HG03066 (cell line): Measurements from ENCODE around the gene ZNF580.

Experiments used
- ATAC-seq: cut with Tn5 transposase; IDR thresholded peaks from one replicate; pipeline ENCODE4 v1.9.1; 2021; ENCODE audit warnings: low read depth; ENCODE audit not compliant: unreplicated experiment

The ZNF580 gene

DNA sequence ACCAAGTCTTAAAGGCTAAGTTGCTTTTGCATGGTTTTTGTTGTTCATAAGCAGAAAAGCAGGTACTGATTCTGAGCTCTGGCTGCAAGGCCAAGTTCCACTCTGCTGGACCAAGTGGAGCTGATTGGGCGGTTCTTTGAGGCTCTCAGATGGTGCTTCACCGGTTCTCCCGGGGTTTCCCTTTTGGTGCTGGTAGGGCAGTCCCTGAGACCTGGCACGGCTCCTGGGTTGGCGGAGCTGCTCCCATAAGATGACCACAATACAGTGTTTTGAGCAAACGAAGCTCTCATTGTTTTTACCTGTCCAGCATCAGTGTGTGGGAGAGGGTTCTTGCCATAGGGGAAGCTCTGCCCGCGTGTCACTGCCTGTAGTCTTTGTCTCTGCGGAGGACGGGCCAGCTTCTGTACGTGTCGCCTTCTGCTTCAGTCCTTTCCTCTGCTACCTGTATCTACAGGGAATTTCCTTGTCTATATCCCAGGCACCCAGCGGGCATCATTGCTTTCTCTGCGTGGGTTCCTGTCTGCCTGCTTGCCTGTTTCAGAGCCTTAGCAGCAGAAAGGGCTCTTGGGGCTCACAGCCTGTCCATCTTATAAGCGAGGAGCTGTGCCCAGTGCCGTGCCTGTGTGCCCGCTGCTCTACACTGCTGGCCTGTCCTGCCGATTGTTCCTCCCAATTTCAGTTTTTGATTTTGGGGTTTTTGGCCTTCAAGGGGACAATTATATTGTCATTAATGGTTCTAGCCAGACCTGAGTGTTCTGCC is 16.4 kb downstream of the ZNF580 start:
- no peak for ATAC-seq

GRCh38 chr19:55658846-55659459 is 18.2 kb downstream of the ZNF580 start:
- ATAC-seq: no peak

DNA sequence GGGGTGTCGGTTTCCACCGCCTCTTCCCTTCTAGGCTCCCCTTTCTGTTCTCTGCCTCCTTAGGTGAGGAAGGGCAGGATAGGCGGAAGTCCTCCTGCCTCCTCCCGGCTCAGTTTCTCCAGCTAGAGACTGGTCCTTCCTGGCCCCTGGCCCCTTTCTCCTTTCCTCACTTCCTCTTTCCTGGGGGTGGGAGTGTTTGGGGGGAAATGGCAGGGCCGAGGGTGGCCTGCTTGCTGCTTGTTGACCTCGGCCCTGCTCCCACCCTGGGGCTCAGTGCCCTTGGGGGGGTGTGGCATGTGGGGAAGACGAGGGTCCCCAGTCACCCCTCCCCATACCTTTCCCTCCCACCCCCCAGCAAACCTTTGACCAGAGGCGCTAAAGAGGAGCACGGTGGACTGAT is 19.0 kb downstream of the ZNF580 start:
- no peak for ATAC-seq

DNA sequence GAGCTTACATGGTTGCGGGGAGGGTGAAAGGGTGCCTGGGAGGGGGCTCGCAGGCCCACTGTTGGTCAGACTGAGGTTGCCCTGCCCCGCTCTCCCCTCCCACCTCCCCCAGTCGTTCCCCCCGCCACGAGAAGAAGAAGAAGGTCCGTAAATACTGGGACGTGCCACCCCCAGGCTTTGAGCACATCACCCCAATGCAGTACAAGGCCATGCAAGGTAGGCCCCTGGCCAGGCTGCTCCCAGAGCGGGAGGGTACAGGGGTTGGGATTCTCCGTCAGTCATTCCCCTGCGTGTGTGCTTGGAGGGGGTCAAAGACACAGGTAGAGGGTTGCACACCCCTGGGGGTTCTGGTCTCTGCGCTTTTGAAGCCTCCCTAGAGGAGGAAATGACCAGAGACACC is 19.6 kb downstream of the ZNF580 start:
- ATAC-seq: no peak

DNA sequence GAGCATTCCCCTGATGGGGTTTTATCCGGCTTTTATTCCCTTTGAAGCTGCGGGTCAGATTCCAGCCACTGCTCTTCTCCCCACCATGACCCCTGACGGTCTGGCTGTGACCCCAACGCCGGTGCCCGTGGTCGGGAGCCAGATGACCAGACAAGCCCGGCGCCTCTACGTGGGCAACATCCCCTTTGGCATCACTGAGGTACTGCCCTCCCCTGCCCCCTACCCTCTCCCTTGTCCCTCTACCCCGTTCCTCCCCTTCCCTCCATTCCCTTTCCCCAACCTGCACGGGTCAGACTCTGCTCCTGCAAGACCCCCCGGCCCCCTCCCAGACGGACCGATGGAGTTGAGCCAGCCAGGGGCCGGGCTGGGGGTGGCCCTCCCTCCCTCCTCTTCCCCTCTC is 20.2 kb downstream of the ZNF580 start:
- no peak for ATAC-seq

GRCh38 chr19:55661826-55662225 is 21.0 kb downstream of the ZNF580 start:
- ATAC-seq: no peak

DNA sequence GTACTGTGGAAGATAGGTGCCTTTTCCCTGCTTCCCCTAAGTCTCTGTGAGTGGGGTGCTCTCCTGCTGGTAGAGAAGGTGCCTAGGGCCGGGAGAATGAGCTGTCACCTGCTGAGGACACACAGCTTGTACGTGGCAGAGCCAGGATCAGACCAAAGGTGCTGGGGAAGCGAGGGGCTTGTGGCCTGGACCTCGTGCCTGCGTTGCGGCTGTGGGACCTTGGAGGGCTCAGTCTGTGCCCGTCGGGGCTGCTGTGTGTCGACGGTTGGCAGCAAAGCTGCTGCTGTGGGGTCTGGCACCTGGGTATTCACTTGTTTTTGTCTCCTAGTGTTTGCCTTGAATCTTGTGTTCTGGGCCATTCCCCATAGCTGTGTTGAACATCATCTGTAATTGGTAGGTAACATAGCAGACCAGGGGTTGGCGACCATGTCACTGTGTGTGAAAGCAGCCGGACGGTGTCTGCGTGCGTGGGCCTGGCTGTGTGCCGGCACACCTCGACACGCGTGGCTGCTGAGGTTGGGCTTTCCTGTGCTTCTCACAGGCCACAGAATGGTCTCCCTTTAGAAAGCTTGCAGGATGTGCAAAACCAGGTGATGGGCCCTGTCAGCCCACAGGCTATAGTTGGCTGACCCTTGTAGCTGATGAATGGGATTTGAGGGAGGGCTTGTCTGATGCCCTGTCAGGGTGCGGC is 23.2 kb downstream of the ZNF580 start:
- ATAC-seq: no peak

GRCh38 chr19:55666343-55667005 is 25.7 kb downstream of the ZNF580 start:
- no peak for ATAC-seq

GRCh38 chr19:55667006-55667381 is 26.2 kb downstream of the ZNF580 start:
- no peak for ATAC-seq

GRCh38 chr19:55667511-55667910 is 26.7 kb downstream of the ZNF580 start:
- ATAC-seq: no peak

DNA sequence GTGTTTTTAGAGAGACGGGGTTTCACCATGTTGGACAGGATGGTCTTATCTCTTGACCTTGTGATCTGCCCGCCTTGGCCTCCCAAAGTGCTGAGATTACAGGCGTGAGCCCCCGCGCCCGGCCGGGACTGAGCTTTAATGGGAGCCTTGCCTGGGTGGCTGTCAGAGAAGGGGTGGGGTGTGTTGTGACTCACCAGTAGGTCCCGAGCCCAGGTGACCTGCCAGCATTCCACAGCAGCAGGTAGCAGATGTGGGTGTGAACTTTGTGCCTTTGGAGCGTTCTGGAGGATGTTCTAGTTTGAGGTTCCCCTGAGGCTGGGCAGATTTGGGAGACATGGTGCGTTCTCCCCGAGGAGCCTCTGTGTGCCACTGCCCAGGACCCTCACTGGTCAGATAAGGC is 27.2 kb downstream of the ZNF580 start:
- no peak for ATAC-seq

DNA sequence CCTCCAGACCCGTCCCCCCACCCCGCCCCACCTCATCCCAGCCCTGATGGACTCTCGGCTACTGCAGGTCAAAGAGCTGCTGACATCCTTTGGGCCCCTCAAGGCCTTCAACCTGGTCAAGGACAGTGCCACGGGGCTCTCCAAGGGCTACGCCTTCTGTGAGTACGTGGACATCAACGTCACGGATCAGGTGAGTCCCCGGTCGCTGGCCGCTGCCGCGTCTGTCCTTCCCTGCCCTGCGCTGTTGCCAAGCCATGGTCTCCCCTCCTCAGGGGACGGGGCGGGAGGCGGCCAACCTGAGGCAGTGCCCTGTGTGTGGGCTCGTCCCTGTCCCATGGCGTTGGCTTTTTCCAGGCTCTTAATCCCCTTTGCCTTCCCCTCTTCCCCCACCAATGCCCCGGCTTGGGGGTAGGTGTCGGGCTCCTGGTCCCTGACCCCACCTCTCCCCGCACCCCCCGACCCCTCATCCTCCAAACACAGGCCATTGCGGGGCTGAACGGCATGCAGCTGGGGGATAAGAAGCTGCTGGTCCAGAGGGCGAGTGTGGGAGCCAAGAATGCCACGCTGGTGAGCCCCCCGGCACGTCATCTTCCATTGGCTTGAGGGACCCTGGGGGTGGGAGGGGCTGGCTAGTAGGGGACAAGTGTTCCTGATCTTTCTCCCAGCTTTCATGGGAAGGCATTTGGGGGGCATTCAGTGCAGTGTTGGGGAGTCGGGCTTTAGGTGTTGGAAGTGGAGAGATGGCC is 28.0 kb downstream of the ZNF580 start:
- no peak for ATAC-seq

GRCh38 chr19:55669418-55670279 is 28.8 kb downstream of the ZNF580 start:
- ATAC-seq: no peak

- no peak for ATAC-seq
These were observed 29.7 kb downstream of the ZNF580 start for GRCh38 chr19:55670280-55671053.

- ATAC-seq: no peak
These were observed 30.2 kb downstream of the ZNF580 start for GRCh38 chr19:55671054-55671378.

- no peak for ATAC-seq
These were observed 31.6 kb downstream of the ZNF580 start for GRCh38 chr19:55672418-55672817.

DNA sequence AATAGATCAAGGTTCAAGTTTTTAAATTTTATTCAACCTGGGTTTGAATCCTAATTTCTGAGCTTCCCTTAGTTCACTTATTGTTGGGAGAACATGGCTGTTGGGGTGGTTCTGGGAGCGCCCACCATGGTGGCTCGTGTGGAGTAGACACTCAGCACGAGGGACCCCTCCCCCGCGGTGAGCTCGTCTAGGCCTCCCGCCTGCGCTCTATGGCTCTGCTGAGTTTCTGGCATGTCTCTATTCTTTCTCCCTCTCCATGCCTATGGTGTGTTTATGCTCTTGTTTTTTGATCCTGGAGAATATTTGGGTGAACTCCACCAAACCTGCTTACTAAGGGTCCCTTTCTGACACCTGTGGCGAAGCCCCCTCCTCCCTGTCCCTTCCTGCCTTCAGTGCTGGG is 32.7 kb downstream of the ZNF580 start:
- ATAC-seq: no peak

DNA sequence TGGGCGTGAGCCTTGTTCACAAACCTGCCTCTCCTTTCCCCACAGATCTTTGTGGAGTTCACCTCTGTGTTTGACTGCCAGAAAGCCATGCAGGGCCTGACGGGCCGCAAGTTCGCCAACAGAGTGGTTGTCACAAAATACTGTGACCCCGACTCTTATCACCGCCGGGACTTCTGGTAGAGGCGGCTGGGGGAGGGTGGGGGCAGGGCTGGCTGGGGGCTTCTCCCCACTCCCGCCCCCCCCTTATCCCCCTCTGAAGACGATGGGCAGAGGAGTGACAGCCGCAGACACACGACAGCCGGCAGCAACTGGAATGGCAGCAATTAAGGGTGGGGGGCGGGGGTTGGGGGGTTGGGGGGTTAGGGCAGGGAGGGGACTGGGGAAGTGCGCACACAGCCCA is 33.1 kb downstream of the ZNF580 start:
- no peak for ATAC-seq

DNA sequence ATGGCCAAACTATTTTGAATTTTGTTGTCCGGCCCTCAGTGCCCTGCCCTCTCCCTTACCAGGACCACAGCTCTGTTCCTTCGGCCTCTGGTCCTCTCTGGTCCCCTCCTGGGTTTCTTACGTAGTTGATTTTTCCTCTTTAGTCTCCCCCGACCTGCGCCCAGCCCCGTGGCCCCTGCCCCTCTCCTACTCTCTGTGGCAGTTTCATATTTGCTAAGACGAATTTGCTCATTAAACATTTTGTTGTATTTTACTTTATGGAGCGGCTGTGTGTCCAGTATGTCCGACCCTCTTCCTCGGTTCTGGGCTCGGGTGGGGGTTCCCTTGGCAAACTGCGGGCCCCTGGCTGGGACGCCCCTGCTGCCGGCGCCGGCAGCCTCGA is 33.6 kb downstream of the ZNF580 start:
- no peak for ATAC-seq
